G401.6 (cell line): ENCODE data around the gene ADIRF.
"Not testable (repeated sequence)": the region's sequence is repeated elsewhere in the genome, so short reads cannot be mapped to it uniquely, and the experiment has no call there.

Experiments used
- FAIRE-seq: peaks from 2 replicates; lab custom pipeline; 2012; peaks lifted over from hg19 to GRCh38; lab: Jason Lieb, UNC

Gene ADIRF

GRCh38 chr10:86946213-86947155 is 21.8 kb upstream of the ADIRF start:
- FAIRE-seq = no peak

DNA sequence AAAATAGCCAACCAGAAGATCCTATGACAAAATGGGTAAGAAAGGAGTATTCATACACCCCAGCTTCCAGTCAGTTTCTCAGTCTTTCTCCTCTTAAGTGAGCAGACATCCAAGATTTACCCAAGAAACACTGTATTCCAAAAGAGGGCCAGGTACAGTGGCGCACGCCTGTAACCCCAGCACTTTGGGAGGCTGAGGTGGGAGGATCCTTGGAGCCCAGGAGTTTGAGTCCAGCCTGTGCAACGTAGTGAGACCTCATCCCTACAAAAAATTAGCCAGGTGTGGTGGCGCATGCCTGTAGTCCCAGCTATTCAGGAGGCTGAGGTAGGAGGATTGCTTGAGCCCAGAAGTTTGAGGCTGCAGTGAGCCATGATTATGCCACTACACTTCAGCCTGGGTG is 20.5 kb upstream of the ADIRF start:
- FAIRE-seq = not testable (repeated sequence)

- no peak for FAIRE-seq
Observed at GRCh38 chr10:86950349-86950748, 17.9 kb upstream of the ADIRF start.

GRCh38 chr10:86951184-86951761 is 17.0 kb upstream of the ADIRF start:
- no peak for FAIRE-seq

GRCh38 chr10:86952106-86952505 is 16.2 kb upstream of the ADIRF start:
- FAIRE-seq = no peak

- not testable (repeated sequence) for FAIRE-seq
Observed at GRCh38 chr10:86952697-86953096, 15.6 kb upstream of the ADIRF start.

DNA sequence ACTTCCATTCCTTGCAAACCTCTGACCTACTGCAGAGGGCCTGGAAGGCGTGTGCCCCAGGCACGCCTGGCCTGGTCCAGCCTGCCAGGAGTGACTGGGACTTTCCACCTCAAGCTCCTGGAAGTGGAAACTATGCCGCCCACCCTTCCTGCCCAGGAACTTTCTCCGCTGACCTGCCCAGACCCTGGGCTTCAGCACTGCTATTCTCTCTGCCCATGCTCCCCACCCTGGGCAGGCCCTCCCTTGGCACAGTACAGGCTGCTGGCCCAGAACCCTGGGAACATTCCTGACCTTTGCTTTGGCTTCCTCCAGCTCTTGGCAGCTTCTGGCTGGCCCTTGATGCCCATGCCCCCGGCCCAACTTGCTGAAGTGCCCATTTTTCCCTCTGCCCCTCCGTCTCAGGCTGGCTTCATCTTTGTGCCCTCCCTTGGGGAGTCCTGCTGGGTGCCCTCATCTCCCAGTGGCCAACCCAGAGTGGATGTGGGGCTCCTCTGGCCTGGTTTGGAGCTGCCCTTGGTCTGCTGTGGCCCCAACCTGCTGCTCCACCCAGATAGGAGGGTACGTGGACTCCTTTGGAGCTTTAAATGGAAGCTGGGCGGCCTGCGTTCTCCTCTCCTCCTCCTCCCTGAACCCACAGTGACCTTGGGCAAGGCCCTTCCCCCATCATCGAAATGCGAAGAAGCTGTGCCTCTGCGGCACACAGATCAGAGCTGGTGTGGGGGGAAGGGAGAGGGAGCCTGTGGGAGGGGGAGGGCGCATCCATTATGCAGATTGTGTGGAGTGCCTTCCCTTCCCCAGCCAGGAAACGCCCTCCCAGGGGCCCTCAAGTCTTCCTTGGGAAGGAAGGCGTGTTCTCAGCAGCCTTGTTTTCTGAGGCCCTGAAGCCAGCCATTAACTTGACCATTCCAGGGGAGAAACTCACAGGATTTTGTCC is 14.3 kb upstream of the ADIRF start:
- FAIRE-seq = peak; percentile 90

- FAIRE-seq = no peak
Observed at GRCh38 chr10:86954681-86955500, 13.4 kb upstream of the ADIRF start.

- no peak for FAIRE-seq
Observed at GRCh38 chr10:86955501-86956194, 12.6 kb upstream of the ADIRF start.

DNA sequence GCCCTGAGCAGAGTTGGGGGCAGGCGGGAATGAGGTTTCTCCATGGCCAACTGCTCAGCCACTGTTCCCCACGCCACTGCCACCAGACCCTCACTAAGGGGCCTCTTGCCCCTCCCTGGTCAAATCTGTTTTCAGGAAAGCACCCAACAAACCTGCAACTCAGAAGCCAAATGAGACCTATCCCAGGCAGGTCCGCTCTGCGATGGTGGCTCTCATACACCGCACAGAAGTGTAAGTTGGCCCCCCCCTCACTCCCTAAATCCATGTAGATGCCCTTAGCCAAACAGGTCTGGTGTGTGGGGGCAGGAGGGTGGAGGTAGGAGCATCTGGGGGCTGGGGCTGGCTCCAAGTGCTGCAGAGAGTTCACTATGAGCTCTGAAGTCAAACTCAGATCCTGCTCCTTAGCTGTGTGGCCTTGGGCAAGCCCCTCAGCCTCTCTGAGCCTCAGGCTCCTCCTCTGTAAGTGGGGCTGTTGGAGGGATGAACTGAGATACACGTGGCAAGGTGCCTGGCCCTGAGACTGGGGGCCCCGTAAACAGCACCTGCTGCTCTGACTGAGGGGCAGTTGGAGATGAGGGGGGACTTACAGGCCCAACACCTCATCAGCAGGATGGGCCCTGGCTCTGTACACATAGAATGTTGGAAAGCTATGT is 12.0 kb upstream of the ADIRF start:
- FAIRE-seq = no peak

DNA sequence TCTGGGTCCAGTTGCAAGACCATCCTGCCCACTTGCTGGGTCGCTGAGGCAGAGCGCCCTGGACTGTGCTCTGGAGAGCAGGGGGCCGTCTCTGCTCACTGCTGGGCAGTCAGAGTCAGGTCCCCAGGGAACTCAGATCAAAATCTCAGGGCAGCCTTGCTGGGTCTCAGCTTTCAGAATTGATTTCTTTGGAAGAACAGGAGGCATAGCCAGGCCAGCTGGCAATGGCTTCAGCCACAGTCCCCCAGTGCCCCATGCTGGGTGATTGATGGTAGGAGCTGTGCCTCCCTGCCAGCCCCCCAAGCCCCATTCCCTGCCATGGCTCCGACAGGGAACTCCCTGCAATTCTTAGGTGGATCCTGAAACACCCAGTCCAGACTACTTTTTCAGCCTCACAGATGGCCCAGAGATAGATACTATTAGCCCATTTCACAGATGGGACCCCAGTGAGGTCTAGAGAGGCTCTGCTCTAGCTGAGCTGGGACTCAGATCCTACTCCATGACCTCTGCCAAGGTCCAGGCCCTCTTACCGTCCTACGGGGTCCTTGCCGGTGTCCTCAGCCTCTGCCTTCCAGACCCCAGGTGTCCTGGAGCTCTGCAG is 11.3 kb upstream of the ADIRF start:
- FAIRE-seq = no peak

DNA sequence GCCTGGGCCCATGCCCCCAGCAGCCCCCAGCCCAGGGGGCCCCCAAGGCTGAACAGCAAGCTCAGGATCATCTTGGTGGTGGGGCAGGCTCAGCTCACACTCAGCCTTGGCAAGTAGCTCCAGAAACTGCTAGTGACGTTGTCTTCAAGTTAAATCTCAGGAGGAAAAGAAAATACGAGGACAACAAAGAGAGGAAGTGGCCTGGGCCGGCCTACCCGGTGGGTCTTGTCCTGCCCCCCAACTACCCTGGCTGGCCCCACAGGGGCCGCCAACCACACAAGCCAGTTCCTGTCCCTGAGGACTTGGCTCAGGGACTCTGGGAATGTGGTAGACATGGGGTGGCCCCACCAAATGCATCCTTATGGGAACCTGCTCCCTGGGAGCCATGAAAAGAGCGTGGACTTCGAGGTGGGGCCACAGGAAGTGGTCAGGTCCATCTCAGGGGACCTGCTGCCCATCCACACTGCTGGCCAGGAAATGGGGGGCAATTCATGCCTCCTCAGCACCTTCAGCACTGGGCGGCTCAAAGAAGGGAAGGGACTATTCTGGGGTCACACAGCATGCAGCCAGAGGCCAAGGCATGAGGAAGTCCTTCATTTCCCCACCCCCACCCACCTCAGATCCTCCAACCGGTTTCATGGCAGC is 10.7 kb upstream of the ADIRF start, which contains the start of gene MMRN2:
TSS of gene MMRN2 (minus strand) at position 145 of the 645 bp plus-strand sequence. CDS start at position 71, 74 bp downstream.
- no peak for FAIRE-seq

DNA sequence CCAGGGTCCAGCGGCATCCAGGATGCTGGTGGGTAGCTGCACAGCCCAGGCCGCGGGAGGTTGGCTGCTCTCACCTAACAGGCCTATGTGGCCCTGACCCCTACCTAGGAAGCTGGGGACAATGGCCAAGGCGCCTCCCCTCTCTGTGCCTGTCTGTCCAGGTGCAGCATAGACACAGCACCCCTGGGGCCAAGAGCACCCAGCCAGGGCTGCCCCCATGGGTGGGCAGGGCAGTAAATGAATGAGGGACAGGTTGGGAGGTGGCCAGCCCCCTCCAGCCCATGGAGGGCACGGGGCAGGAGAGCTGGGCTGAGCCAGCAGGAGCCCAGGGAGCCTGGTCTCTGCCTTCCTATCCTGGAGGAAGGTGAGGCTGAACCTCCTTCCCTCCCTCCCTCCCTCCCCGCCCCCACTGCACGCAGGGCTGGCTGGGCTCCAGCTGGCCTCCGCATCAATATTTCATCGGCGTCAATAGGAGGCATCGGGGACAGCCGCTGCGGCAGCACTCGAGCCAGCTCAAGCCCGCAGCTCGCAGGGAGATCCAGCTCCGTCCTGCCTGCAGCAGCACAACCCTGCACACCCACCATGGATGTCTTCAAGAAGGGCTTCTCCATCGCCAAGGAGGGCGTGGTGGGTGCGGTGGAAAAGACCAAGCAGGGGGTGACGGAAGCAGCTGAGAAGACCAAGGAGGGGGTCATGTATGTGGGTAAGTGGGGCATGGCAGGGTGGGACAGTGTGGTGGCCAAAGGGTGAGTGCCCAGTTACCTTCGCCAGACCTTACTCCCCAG is 10.0 kb upstream of the ADIRF start, which contains the start of gene SNCG:
TSS of gene SNCG (plus strand) at position 484 of the 785 bp plus-strand sequence. CDS start at position 583, 99 bp downstream.
- FAIRE-seq = no peak

- FAIRE-seq = no peak
Observed at GRCh38 chr10:86958901-86959736, 9.2 kb upstream of the ADIRF start.

DNA sequence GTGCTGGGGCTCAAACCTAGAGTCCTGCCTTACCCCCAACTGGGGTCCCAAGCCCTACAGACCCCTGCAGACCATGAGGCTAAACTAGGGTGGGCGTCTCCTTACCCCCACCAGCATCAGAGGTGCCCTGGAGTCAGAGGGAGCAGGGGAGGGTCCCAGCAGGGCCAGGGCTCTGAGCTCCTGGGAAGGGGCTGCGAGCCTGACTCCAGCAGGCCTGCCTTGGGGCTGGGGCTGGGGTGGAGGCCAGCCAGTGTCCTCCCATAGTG is 8.6 kb upstream of the ADIRF start:
- FAIRE-seq = no peak

- peak; percentile 6 for FAIRE-seq
Observed at GRCh38 chr10:86960003-86960862, 8.0 kb upstream of the ADIRF start.
